GM19328 (cell line): ENCODE data around the gene MFSD8.
A peak's percentile ranks its signal among the peaks of the same experiment; 100 is the strongest.
"Not testable (repeated sequence)": the region's sequence is repeated elsewhere in the genome, so short reads cannot be mapped to it uniquely, and the experiment has no call there.

Source experiments
- ATAC-seq: cut with Tn5 transposase; IDR thresholded peaks from one replicate; pipeline ENCODE4 v1.9.1; 2021; ENCODE audit warnings: mild to moderate bottlenecking, moderate library complexity; ENCODE audit not compliant: unreplicated experiment

The MFSD8 gene

GRCh38 chr4:127936974-127937373, 28.0 kb downstream of the MFSD8 start:
- no peak for ATAC-seq

- not testable (repeated sequence) for ATAC-seq
Measured at GRCh38 chr4:127931836-127932235, 33.1 kb downstream of the MFSD8 start.

GRCh38 chr4:127930175-127930574, 34.8 kb downstream of the MFSD8 start:
- ATAC-seq, result no peak

- ATAC-seq, result not testable (repeated sequence)
Measured at GRCh38 chr4:127925720-127926119, 39.3 kb downstream of the MFSD8 start.

- no peak for ATAC-seq
Measured at GRCh38 chr4:127922226-127922625, 42.7 kb downstream of the MFSD8 start.

- no peak for ATAC-seq
Measured at GRCh38 chr4:127920521-127920920, 44.5 kb downstream of the MFSD8 start.

- ATAC-seq, result no peak
Measured at GRCh38 chr4:127917151-127917550, 47.8 kb downstream of the MFSD8 start.

- ATAC-seq, result no peak
Measured at GRCh38 chr4:127916512-127916911, 48.5 kb downstream of the MFSD8 start.

GRCh38 chr4:127905029-127905428, 59.9 kb downstream of the MFSD8 start:
- ATAC-seq, result no peak

- not testable (repeated sequence) for ATAC-seq
Measured at GRCh38 chr4:127899682-127900081, 65.3 kb downstream of the MFSD8 start.

- no peak for ATAC-seq
Measured at GRCh38 chr4:127896528-127896927, 68.4 kb downstream of the MFSD8 start.

- ATAC-seq, result no peak
Measured at GRCh38 chr4:127896069-127896468, 68.9 kb downstream of the MFSD8 start.

- ATAC-seq, result no peak
Measured at GRCh38 chr4:127889903-127890302, 75.1 kb downstream of the MFSD8 start.

GRCh38 chr4:127888559-127888958, 76.4 kb downstream of the MFSD8 start:
- ATAC-seq, result no peak

GRCh38 chr4:127881563-127881864, 83.5 kb downstream of the MFSD8 start:
- peak; percentile 37 for ATAC-seq

GRCh38 chr4:127880763-127881562, 84.0 kb downstream of the MFSD8 start, which contains the start of gene PLK4:
Gene PLK4 (plus strand): TSS chr4:127880893. CDS start chr4:127881135, 242 bp downstream.
- peak; percentile 90 for ATAC-seq

GRCh38 chr4:127875791-127876190, 89.2 kb downstream of the MFSD8 start:
- ATAC-seq, result no peak

- no peak for ATAC-seq
Measured at GRCh38 chr4:127870688-127871087, 94.3 kb downstream of the MFSD8 start.

- ATAC-seq, result no peak
Measured at GRCh38 chr4:127870281-127870680, 94.7 kb downstream of the MFSD8 start.

- ATAC-seq, result no peak
Measured at GRCh38 chr4:127868196-127868595, 96.8 kb downstream of the MFSD8 start.
